BJ (cell line): ENCODE data around the gene AGBL4. TPM values are rescaled to one million over a fixed set of nuclear protein-coding genes. Genes with fewer than 3 reads are reported as not detected.

ENCODE experiments used
- CTCF ChIA-PET: fragments of 350-600 bp; formaldehyde crosslinking; extraction: SDS; loops from one replicate; lab custom pipeline; 2021; ENCODE audit warnings: antibody characterized with exemption, inconsistent platforms; lab: Yijun Ruan, JAX
- POLR2A ChIA-PET: fragments of 300-600 bp; sonication (Branson Sonifier 250); formaldehyde crosslinking; extraction: SDS; loops from one replicate; lab custom pipeline; 2021; ENCODE audit warnings: antibody characterized with exemption; lab: Charles Lee
- DNase-seq: peaks from one replicate; pipeline ENCODE4 v3.0.0-alpha.2; 2011; ENCODE audit warnings: low read depth
- H3K27me3 ChIP-seq: 2 replicates; pipeline ENCODE4 v1.6.0; 2011; ENCODE audit warnings: low read length; ENCODE audit not compliant: control insufficient read depth, insufficient read depth
- H3K36me3 ChIP-seq: 2 replicates; pipeline ENCODE4 v1.5.1; 2011; ENCODE audit warnings: low read length; ENCODE audit not compliant: control insufficient read depth, insufficient read depth
- H3K4me3 ChIP-seq: 2 replicates; pipeline ENCODE4 v1.5.1; 2011; ENCODE audit warnings: low read depth, mild to moderate bottlenecking, control low read depth, low read length
- polyA plus RNA-seq: library from polyadenylated mRNA; depleted of rRNA; stranded (reverse); fragments of >200 nt; gene quantifications from 2 replicates; pipeline ENCODE4 v1.2.3, GENCODE V29; 2011
- TF ChIP-seq, protein P1 (sequence below): IDR thresholded peaks from 2 replicates; pipeline ENCODE4 v1.5.1; 2011; ENCODE audit warnings: low read depth, mild to moderate bottlenecking, control low read depth, inconsistent platforms, low read length, moderate library complexity; ENCODE audit not compliant: insufficient read depth

AGBL4 gene
- polyA plus RNA-seq, 1 experiment, result not detected

DNA sequence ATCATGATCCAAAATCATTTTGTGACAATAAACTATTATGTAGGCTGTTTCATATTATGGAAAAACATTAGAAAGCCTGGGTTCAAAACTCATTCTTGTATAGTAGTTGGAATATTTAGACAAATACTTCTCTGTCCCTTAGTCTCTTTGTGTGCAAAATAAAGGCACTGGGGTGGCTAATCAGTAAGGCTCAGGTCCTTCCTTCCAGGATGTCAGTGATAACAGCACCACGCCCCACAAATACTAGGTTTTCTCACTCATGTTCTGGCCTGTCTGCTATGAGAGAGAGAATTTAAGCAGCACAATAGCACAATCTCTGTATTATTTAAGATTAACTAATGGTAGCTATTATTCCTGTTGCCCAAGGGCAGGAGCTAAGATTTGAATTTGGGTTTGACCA lies 788.8 kb downstream of the AGBL4 start:
- H3K4me3 ChIP-seq, result no peak overlapping the region
- H3K36me3 ChIP-seq, result no peaks in the 10 kb centered on the region
- TF ChIP-seq, protein P1, sequence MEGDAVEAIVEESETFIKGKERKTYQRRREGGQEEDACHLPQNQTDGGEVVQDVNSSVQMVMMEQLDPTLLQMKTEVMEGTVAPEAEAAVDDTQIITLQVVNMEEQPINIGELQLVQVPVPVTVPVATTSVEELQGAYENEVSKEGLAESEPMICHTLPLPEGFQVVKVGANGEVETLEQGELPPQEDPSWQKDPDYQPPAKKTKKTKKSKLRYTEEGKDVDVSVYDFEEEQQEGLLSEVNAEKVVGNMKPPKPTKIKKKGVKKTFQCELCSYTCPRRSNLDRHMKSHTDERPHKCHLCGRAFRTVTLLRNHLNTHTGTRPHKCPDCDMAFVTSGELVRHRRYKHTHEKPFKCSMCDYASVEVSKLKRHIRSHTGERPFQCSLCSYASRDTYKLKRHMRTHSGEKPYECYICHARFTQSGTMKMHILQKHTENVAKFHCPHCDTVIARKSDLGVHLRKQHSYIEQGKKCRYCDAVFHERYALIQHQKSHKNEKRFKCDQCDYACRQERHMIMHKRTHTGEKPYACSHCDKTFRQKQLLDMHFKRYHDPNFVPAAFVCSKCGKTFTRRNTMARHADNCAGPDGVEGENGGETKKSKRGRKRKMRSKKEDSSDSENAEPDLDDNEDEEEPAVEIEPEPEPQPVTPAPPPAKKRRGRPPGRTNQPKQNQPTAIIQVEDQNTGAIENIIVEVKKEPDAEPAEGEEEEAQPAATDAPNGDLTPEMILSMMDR, result no peak
- CTCF ChIA-PET, result no interaction called here
- DNase-seq, result no peak
- POLR2A ChIA-PET, result no interaction called here
- no peaks in the 10 kb centered on the region for H3K27me3 ChIP-seq

DNA sequence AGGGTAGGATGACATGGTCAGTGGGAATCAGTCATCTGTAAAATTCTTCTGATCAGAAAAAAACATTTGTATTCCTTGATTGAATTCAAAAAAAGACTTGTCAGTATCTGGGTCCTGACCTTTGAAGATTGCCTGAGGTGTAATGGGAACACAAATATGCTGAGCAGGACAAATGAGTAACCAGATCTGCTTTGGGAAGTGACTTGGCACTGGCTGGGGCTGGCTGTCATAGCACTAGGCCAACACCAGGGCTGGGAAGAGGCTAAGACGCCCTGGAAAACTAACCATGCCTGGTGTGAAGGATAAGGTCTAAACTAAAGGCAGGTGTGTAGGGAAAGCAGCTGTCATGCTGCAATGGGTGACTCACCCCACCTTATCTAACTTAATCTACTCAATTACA lies 794.2 kb downstream of the AGBL4 start:
- Histone ChIP-seq H3K36me3 (no peaks in the 10 kb centered on the region), H3K27me3 (no peaks in the 10 kb centered on the region), H3K4me3 (no peak overlapping the region)
- ChIA-PET POLR2A (no interaction called here), CTCF (interaction anchor here (0.6 kb wide), 1 partner anchor 570 kb away, joined by 3 read pairs; no protein-coding TSS in a partner anchor)
- TF ChIP-seq, protein P1, result no peak
- no peak for DNase-seq

DNA sequence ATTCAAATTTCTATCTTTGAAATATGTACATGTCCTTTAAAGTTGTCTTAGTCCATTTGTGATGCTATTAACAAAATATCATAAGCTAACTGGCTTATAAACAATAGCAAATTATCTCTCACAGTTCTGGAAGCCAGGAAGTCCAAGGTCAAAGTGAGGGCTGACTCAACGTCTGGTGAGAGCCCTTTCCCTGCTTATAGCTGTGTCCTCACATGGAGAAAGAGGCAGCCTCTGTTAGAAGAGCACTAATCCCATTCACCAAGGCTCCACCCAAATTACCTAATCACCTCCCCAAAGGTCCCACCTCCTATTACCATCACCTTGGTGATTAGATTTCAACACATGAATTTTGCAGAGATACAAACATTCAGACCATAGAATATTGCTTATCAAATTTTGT lies 797.0 kb downstream of the AGBL4 start:
- ChIA-PET POLR2A (no interaction called here), CTCF (no interaction called here)
- DNase-seq, result no peak
- Histone ChIP-seq H3K36me3 (no peaks in the 10 kb centered on the region), H3K27me3 (no peaks in the 10 kb centered on the region), H3K4me3 (no peak overlapping the region)
- TF ChIP-seq, protein P1, result no peak

DNA sequence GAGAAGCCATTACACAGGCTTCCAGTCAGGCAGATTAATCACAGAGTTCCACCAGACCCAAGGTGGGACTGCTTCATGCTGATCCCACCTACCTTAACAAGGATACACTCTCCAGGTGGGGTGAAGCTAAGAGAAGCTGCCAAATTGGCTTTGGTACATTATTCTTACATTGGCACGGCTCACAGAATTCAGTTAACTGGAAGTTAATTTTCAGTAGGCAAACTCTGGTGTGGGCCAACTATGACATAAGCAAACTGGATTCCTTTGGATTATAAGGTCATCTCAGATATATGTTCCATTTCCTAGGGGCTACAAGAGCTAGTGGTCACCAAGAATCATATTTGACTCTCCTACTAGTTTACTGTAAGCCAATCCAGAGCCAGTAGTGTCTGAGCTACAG lies 798.3 kb downstream of the AGBL4 start:
- H3K4me3 ChIP-seq, result no peak overlapping the region
- DNase-seq, result no peak
- H3K27me3 ChIP-seq, result no peaks in the 10 kb centered on the region
- CTCF ChIA-PET, result no interaction called here
- H3K36me3 ChIP-seq, result no peaks in the 10 kb centered on the region
- TF ChIP-seq, protein P1, result no peak
- POLR2A ChIA-PET, result no interaction called here

DNA sequence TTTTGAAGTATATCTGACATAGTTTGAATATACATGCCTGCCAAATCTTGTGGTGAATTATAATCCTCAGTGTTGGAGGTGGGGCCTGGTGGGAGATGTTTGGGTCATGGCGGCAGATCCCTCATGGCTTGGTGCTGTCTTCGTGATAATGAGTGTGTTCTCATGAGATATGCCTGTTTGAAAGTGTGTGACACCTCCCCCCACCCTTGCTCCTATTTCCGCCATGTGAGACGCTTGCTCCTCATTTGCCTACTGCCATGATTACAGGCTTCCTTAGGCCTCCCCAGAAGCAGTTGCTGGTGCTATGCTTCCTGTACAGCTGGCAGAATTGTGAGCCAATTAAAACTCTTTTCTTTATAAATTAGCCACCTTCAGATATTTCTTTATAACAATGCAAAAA lies 810.5 kb downstream of the AGBL4 start:
- TF ChIP-seq, protein P1, result no peak
- no peak overlapping the region for H3K4me3 ChIP-seq
- POLR2A ChIA-PET, result no interaction called here
- CTCF ChIA-PET, result no interaction called here
- no peaks in the 10 kb centered on the region for H3K27me3 ChIP-seq
- DNase-seq, result no peak
- no peaks in the 10 kb centered on the region for H3K36me3 ChIP-seq
